Astrocyte (in vitro differentiated cells and primary cell): ENCODE results near the gene EFCAB10.
A peak's percentile ranks its signal among the peaks of the same experiment; 100 is the strongest.

Experiments
- CTCF ChIP-seq: IDR thresholded peaks from 2 replicates; pipeline ENCODE4 v1.5.1; 2011; ENCODE audit warnings: low read depth, mild to moderate bottlenecking, inconsistent platforms, low read length, moderate library complexity; ENCODE audit not compliant: insufficient read depth
- EZH2 ChIP-seq: IDR thresholded peaks from 2 replicates; pipeline ENCODE4 v1.6.1; 2012; ENCODE audit warnings: mild to moderate bottlenecking, low read length, inconsistent platforms; ENCODE audit not compliant: insufficient read depth

DNA sequence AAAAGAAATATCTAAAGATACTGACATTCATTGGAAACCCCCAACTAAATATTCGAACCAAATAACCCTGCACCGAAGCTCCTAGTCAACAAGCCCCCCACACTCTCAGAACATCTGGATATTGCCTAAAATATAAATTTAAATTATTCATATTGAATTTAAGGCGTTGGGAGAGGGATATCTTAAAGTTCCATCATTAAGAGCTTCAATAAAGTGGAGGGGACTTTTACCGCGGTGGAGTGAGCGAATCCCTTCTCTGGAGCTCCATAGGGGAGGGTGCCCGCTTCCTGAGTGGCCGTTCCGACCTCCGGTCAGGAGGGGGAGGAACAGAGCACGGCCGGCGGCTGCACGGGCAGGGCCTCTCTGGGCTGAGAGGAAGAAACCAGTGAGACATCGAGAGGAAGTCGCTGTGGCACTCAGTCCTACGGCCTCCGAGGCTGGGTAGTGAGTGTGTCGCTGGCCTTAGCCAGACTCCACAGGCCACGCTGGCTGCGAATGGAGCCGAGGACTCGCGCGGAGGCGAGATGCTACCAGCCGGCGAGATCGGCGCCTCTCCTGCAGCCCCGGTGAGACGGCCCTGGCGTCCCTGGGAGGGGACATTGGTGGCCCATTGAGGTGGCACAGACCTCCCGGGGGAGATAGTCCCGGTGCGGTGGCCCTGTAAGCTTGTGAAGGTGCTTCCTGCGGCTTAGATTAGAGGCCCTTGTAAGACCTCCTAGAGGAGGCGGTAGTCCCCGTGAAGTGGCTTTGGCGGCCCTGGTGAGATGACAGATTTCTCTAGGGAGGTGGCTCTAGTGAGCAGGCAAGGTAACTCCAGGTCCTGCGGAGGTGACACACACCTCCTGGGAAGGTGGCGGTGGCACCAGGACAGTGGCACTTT lies 49.3 kb downstream of the EFCAB10 start, which contains the start of gene RINT1:
- TF ChIP-seq CTCF (peak; percentile 66), EZH2 (no peak)
